ENCODE measurements around the gene STOM. TPM values are rescaled to one million over a fixed set of nuclear protein-coding genes. Genes with fewer than 3 reads are reported as not detected.

STOM gene
- total and polyA plus RNA-seq, 2 donors (not counting 1 experiment from before 2014, with no cell fraction given) = 2.7 to 6.1 TPM

DNA sequence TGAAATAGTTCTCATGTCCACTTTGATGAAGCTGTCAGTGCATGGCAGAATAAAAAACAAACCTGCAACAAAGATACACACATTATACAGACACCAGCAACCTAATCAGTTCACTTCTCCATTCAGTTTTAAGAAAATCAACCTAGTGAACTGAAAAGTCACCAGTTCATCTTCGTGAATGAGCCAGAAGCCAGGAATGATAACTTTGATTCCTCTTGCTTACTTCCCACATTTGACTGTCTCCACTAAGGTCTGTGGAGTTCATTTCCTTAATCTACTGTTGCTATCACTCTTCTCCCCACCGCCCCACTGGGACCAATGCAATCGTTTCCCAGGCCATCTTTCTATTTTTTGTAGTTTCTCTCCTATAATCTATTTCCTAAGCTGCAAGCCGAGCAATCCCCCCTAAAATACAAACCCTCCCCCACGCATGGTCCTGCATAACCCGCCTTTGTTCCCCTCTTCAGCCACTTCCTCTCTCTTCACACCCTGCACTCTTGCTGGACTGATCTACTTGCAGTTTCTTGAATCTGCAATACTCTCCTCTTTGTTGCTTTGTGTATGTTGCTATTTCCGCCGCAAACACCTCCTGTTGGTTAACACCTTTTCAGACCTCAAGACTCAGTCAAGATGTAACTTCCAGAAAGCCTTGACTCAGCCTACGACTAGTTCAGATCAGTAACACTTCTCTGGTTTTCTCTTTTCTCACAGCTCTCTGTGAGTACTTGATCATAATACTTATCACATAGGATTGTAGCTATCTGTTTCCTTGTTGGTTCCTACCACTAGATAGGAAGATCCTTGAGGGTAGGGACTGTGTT is 16.6 kb downstream of the STOM start:
- no peak overlapping the region for H3K9ac ChIP-seq (ENCODE audit: low read length)
- H3K27ac ChIP-seq (ENCODE audit: low read length in 2 of 2) = no peak overlapping the region
- peak; percentile 33 for ATAC-seq (ENCODE audit: low read depth)
- H3K36me3 ChIP-seq (replicated peaks in 1 of 2; ENCODE audit: control extremely low read depth in 1 of 2, control insufficient read depth in 1 of 2, extremely low read depth in 1 of 2, insufficient read depth in 2 of 2, low read length in 1 of 2) = no peaks in the 10 kb centered on the region
- Mint-ChIP-seq H3K27ac (peak overlapping the region; percentile 4), H3K9me3 (ENCODE audit: insufficient read depth) (no peaks in the 10 kb centered on the region), H3K4me3 (no peak overlapping the region), H3K27me3 (no peaks in the 10 kb centered on the region), H3K4me1 (peaks cover 9% of the 10 kb centered on the region)
- DNase-seq = peak; percentile 19
- no peak for TF ChIP-seq EZH2 (IDR thresholded peaks at IDR 0.05; ENCODE audit: borderline replicate concordance, insufficient read depth, low read depth, low read length, poor library complexity, severe bottlenecking)
- TF ChIP-seq, protein P1, sequence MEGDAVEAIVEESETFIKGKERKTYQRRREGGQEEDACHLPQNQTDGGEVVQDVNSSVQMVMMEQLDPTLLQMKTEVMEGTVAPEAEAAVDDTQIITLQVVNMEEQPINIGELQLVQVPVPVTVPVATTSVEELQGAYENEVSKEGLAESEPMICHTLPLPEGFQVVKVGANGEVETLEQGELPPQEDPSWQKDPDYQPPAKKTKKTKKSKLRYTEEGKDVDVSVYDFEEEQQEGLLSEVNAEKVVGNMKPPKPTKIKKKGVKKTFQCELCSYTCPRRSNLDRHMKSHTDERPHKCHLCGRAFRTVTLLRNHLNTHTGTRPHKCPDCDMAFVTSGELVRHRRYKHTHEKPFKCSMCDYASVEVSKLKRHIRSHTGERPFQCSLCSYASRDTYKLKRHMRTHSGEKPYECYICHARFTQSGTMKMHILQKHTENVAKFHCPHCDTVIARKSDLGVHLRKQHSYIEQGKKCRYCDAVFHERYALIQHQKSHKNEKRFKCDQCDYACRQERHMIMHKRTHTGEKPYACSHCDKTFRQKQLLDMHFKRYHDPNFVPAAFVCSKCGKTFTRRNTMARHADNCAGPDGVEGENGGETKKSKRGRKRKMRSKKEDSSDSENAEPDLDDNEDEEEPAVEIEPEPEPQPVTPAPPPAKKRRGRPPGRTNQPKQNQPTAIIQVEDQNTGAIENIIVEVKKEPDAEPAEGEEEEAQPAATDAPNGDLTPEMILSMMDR (IDR thresholded peaks at IDR 0.05) = no peak
- ChIA-PET CTCF (interaction anchor here (2.0 kb wide), 1 partner anchor 8 kb away, joined by 5 read pairs; no protein-coding TSS in a partner anchor), POLR2A (interaction anchor here (0.6 kb wide), 1 partner anchor 147 kb away, joined by 4 read pairs; no protein-coding TSS in a partner anchor)
- H3K4me2 ChIP-seq (replicated peaks; ENCODE audit: low read depth, low read length, poor library complexity, severe bottlenecking) = peak overlapping the region; percentile 1
- no peaks in the 10 kb centered on the region for H4K20me1 ChIP-seq (ENCODE audit: control insufficient read depth, insufficient read depth, low read length, poor library complexity, severe bottlenecking)
- no peaks in the 10 kb centered on the region for H3K9me3 ChIP-seq (ENCODE audit: control extremely low read depth in 1 of 3, control insufficient read depth in 2 of 3, insufficient read depth in 1 of 3, low read length in 2 of 3)
- intact Hi-C loops (cut with micrococcal nuclease) = no loop called here
- H3K4me3 ChIP-seq (ENCODE audit: control extremely low read depth in 1 of 5, extremely low read depth in 1 of 5, insufficient read depth in 1 of 5, low read depth in 2 of 5, low read length in 4 of 5) = peak overlapping the region in 1 of 5 experiments; percentile 16
- no peaks in the 10 kb centered on the region for H3K27me3 ChIP-seq (replicated peaks in 1 of 4; ENCODE audit: control extremely low read depth in 1 of 4, control insufficient read depth in 3 of 4, insufficient read depth in 4 of 4, low read length in 3 of 4)
- H2AFZ ChIP-seq (ENCODE audit: insufficient read depth, low read depth, low read length, poor library complexity, severe bottlenecking) = peak overlapping the region; percentile 22
- WGBS (ENCODE audit: insufficient coverage) = 58% methylated on average over 8 of the region's 9 CpGs
- H3K4me1 ChIP-seq (ENCODE audit: control insufficient read depth in 2 of 2, insufficient read depth in 2 of 2, low read length in 2 of 2) = peaks cover 0 to 3% of the 10 kb centered on the region in 2 donors
- no peaks in the 10 kb centered on the region for H3K79me2 ChIP-seq (ENCODE audit: control insufficient read depth, insufficient read depth, low read length)

DNA sequence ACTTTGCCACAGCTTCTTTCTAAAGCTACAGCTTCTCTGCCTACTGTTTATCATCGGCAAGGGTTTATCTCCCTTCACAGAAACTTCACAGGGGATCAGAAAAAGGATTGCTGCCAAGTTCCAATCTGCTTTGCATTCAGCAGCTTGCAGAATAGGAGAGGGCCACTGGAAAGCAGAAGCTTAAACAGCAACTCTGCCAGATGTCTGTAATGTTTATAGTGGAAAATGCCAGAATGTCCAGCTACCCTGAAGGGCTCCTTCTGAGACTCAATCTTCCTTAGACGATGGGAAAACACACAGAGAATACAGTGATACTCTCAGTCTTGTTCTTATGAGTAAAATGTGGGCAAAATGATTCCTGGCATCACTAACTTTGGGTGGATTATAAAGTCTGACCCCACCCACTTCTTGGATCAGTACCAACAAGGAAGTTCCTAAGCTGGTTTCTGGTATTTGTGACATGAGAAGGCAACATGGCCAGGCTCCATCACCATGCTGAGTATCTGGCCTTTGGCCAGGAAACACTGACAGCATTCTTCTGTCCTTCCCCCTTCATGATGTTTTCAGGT is 19.0 kb downstream of the STOM start:
- no peaks in the 10 kb centered on the region for H3K4me1 ChIP-seq (ENCODE audit: control insufficient read depth in 2 of 2, insufficient read depth in 2 of 2, low read length in 2 of 2)
- no peak for TF ChIP-seq EZH2 (IDR thresholded peaks at IDR 0.05; ENCODE audit: borderline replicate concordance, insufficient read depth, low read depth, low read length, poor library complexity, severe bottlenecking)
- TF ChIP-seq, protein P1 (IDR thresholded peaks at IDR 0.05) = no peak
- no peak overlapping the region for H3K4me2 ChIP-seq (replicated peaks; ENCODE audit: low read depth, low read length, poor library complexity, severe bottlenecking)
- no peak for ATAC-seq (ENCODE audit: low read depth)
- no peaks in the 10 kb centered on the region for H3K9me3 ChIP-seq (ENCODE audit: control extremely low read depth in 1 of 3, control insufficient read depth in 2 of 3, insufficient read depth in 1 of 3, low read length in 2 of 3)
- H2AFZ ChIP-seq (ENCODE audit: insufficient read depth, low read depth, low read length, poor library complexity, severe bottlenecking) = no peak overlapping the region
- no peak overlapping the region for H3K9ac ChIP-seq (ENCODE audit: low read length)
- H3K27me3 Mint-ChIP-seq = no peaks in the 10 kb centered on the region
- H3K4me1 Mint-ChIP-seq = peaks cover 6% of the 10 kb centered on the region
- CTCF ChIA-PET = interaction anchor here (0.9 to 1.2 kb wide), 2 partner anchors 25 to 31 kb away, joined by 3 to 5 read pairs; no protein-coding TSS in a partner anchor
- no peaks in the 10 kb centered on the region for H3K9me3 Mint-ChIP-seq (ENCODE audit: insufficient read depth)
- no peak for DNase-seq
- no peaks in the 10 kb centered on the region for H3K36me3 ChIP-seq (replicated peaks in 1 of 2; ENCODE audit: control extremely low read depth in 1 of 2, control insufficient read depth in 1 of 2, extremely low read depth in 1 of 2, insufficient read depth in 2 of 2, low read length in 1 of 2)
- no peak overlapping the region for H3K4me3 ChIP-seq (ENCODE audit: control extremely low read depth in 1 of 5, extremely low read depth in 1 of 5, insufficient read depth in 1 of 5, low read depth in 2 of 5, low read length in 4 of 5)
- no peaks in the 10 kb centered on the region for H3K27me3 ChIP-seq (replicated peaks in 1 of 4; ENCODE audit: control extremely low read depth in 1 of 4, control insufficient read depth in 3 of 4, insufficient read depth in 4 of 4, low read length in 3 of 4)
- H3K27ac ChIP-seq (ENCODE audit: low read length in 2 of 2) = no peak overlapping the region
- POLR2A ChIA-PET = no interaction called here
- intact Hi-C loops (cut with micrococcal nuclease) = no loop called here
- H3K4me3 Mint-ChIP-seq = no peak overlapping the region
- 20% methylated on average over 1 of the region's 2 CpGs for WGBS (ENCODE audit: insufficient coverage)
- no peaks in the 10 kb centered on the region for H4K20me1 ChIP-seq (ENCODE audit: control insufficient read depth, insufficient read depth, low read length, poor library complexity, severe bottlenecking)
- no peaks in the 10 kb centered on the region for H3K79me2 ChIP-seq (ENCODE audit: control insufficient read depth, insufficient read depth, low read length)
- no peak overlapping the region for H3K27ac Mint-ChIP-seq

All from B cell (primary cell).